DND-41 (cell line): ENCODE measurements around the gene SCPEP1.
"Not testable (repeated sequence)": the region's sequence is repeated elsewhere in the genome, so short reads cannot be mapped to it uniquely, and the experiment has no call there.

ENCODE experiments used
- ATAC-seq: fragments of 200-7000 bp; cut with Tn5 transposase; 3 replicates; pipeline ENCODE4 v1.9.1; 2021; ENCODE audit warnings: low read depth; ENCODE audit not compliant: insufficient read depth
- DNase-seq: peaks from one replicate; pipeline ENCODE4 v3.0.0-alpha.2; 2020
- H2AFZ ChIP-seq: 2 replicates; pipeline ENCODE4 v1.6.0; 2012; ENCODE audit warnings: low read depth, low read length
- H3K27ac ChIP-seq: 2 replicates; pipeline ENCODE4 v1.5.1; 2012; ENCODE audit warnings: low read length, inconsistent platforms
- H3K27me3 ChIP-seq: fragments of 200-600 bp; sonication (generic); 2 replicates; pipeline ENCODE4 v1.6.0; 2012; ENCODE audit warnings: low read length, mild to moderate bottlenecking, inconsistent platforms; ENCODE audit not compliant: insufficient read depth, poor library complexity
- H3K36me3 ChIP-seq: 2 replicates; pipeline ENCODE4 v1.5.1; 2012; ENCODE audit warnings: low read length, inconsistent platforms; ENCODE audit not compliant: insufficient read depth
- H3K4me1 ChIP-seq: 2 replicates; pipeline ENCODE4 v1.5.1; 2012; ENCODE audit warnings: mild to moderate bottlenecking, low read length; ENCODE audit not compliant: insufficient read depth
- H3K4me2 ChIP-seq: 2 replicates; pipeline ENCODE4 v1.6.0; 2012; ENCODE audit warnings: mild to moderate bottlenecking, moderate library complexity, low read length, inconsistent platforms; ENCODE audit not compliant: insufficient read depth
- H3K4me3 ChIP-seq, 2 experiments: fragments of 200-600 bp in 1 of 2; shearing (Covaris generic) in 1 of 2; 2 replicates each; pipeline ENCODE4 v1.5.1; 2012 to 2016; ENCODE audit warnings: inconsistent platforms in 2 of 2, low read length in 2 of 2, mild to moderate bottlenecking in 2 of 2, low read depth in 1 of 2, moderate library complexity in 1 of 2
- H3K79me2 ChIP-seq: 2 replicates; pipeline ENCODE4 v1.6.0; 2012; ENCODE audit warnings: low read length, inconsistent platforms; ENCODE audit not compliant: insufficient read depth
- H3K9ac ChIP-seq: 2 replicates; pipeline ENCODE4 v1.6.0; 2012; ENCODE audit warnings: low read depth, mild to moderate bottlenecking, inconsistent platforms, low read length, moderate library complexity
- H3K9me3 ChIP-seq: 2 replicates; pipeline ENCODE4 v1.5.1; 2012; ENCODE audit warnings: low read length, moderate library complexity, mild to moderate bottlenecking, inconsistent platforms; ENCODE audit not compliant: insufficient read depth, severe bottlenecking
- H4K20me1 ChIP-seq: 2 replicates; pipeline ENCODE4 v1.6.0; 2012; ENCODE audit warnings: low read length; ENCODE audit not compliant: insufficient read depth
- EZH2 ChIP-seq: IDR thresholded peaks from 3 replicates; pipeline ENCODE4 v1.6.1; 2012; ENCODE audit warnings: borderline replicate concordance, low read depth, mild to moderate bottlenecking, moderate library complexity, low read length, inconsistent platforms; ENCODE audit not compliant: severe bottlenecking
- TF ChIP-seq, protein P1 (sequence below): IDR thresholded peaks from 2 replicates; pipeline ENCODE4 v1.5.1; 2012; ENCODE audit warnings: borderline replicate concordance, low read length, moderate library complexity, mild to moderate bottlenecking; ENCODE audit not compliant: poor library complexity, severe bottlenecking; ENCODE audit errors: extremely low read depth

Gene SCPEP1

DNA sequence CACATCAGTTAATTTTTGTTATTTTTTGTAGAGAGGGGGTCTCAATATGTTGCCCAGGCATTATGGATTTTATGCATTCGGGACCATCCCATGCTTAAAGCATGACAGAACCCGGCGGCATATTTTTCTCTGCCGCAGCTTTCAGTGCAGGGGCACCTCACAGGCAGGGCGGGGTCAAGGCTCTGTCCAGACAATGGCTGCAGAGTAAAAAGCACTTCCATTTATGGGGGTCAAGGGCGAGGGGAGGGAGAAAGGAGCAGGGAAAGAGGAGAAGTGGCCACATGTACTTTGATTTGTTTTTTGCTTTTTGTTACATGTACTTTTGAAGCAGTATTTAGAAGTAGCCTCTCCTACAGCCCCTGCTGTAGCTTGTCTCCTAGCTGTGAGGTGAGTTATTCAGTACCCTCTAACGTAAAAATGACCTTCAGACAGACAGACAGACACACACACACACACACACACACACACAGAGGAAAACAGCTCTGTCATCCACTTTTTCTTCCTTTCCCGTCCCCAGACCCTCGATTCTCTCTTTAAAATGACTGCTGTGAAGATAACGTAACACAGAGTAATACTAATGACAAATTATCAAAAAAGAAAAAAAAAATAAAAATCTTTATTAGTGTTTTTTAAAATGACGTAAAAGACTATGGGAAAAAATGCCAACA is 856 bp upstream of the SCPEP1 start:
- DNase-seq = no peak
- no peak overlapping the region for H3K27ac ChIP-seq
- no peaks in the 10 kb centered on the region for H4K20me1 ChIP-seq
- H3K4me3 ChIP-seq = peak overlapping the region; percentile 86 to 99; a peak in 3 of 4 replicates
- peaks cover 1% of the 10 kb centered on the region for H3K9me3 ChIP-seq
- H3K9ac ChIP-seq = peak overlapping the region; percentile 56
- H3K27me3 ChIP-seq = peaks cover 5% of the 10 kb centered on the region
- H3K4me1 ChIP-seq = peaks cover 29% of the 10 kb centered on the region
- H3K36me3 ChIP-seq = peaks cover 5% of the 10 kb centered on the region; the same call in 1 of the 2 replicates
- H3K79me2 ChIP-seq = no peaks in the 10 kb centered on the region; the same call in 1 of the 2 replicates
- ATAC-seq = no peak
- H3K4me2 ChIP-seq = peak overlapping the region; percentile 94
- TF ChIP-seq, protein P1, sequence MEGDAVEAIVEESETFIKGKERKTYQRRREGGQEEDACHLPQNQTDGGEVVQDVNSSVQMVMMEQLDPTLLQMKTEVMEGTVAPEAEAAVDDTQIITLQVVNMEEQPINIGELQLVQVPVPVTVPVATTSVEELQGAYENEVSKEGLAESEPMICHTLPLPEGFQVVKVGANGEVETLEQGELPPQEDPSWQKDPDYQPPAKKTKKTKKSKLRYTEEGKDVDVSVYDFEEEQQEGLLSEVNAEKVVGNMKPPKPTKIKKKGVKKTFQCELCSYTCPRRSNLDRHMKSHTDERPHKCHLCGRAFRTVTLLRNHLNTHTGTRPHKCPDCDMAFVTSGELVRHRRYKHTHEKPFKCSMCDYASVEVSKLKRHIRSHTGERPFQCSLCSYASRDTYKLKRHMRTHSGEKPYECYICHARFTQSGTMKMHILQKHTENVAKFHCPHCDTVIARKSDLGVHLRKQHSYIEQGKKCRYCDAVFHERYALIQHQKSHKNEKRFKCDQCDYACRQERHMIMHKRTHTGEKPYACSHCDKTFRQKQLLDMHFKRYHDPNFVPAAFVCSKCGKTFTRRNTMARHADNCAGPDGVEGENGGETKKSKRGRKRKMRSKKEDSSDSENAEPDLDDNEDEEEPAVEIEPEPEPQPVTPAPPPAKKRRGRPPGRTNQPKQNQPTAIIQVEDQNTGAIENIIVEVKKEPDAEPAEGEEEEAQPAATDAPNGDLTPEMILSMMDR = no peak
- no peak for TF ChIP-seq EZH2
- peak overlapping the region; percentile 60; the same call in 1 of the 2 replicates for H2AFZ ChIP-seq

DNA sequence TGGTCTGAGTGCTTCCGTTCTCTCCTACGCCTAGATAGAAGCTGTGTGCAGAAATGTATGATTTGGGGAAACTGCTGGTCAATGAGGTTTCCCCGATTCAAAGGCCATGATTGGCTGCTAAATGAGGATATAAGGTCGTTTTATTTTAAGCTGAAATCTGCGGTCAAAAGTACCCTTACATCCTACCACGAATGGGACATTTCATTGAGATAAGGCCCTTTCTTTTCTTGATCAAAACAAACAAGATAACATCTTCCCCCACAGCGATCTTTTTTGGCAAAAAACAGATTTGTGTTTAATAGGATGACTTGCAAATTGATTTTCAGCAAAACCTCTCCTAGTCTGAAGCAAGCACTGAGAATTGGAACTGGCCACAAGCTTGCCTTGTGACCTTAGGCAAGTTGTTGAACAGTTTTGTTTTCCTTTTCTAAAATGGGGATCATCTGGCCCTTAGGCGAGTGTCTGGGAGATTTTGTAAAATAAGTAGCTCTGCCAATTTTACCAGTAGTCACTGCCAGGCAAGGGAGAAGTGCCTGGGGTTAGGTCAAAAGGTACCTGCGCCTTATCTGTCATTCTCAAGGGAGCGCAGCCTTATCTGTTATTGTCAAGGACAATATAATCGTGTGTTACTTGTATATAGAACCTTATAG is 635 bp downstream of the SCPEP1 start:
- peak overlapping the region; percentile 94 for H3K4me2 ChIP-seq
- H3K4me3 ChIP-seq = peak overlapping the region; percentile 86 to 99
- DNase-seq (no peak), ATAC-seq (no peak)
- peak overlapping the region; percentile 99 for H2AFZ ChIP-seq
- H3K27ac ChIP-seq = peak overlapping the region; percentile 70; the same call in 1 of the 2 replicates
- no peaks in the 10 kb centered on the region for H4K20me1 ChIP-seq
- peaks cover 9% of the 10 kb centered on the region; the same call in 1 of the 2 replicates for H3K36me3 ChIP-seq
- peaks cover 5% of the 10 kb centered on the region for H3K27me3 ChIP-seq
- peak overlapping the region; percentile 56 for H3K9ac ChIP-seq
- TF ChIP-seq, protein P1 = no peak
- TF ChIP-seq EZH2 = no peak
- H3K9me3 ChIP-seq = no peaks in the 10 kb centered on the region
- H3K79me2 ChIP-seq = no peaks in the 10 kb centered on the region; the same call in 1 of the 2 replicates
- peaks cover 29% of the 10 kb centered on the region for H3K4me1 ChIP-seq

DNA sequence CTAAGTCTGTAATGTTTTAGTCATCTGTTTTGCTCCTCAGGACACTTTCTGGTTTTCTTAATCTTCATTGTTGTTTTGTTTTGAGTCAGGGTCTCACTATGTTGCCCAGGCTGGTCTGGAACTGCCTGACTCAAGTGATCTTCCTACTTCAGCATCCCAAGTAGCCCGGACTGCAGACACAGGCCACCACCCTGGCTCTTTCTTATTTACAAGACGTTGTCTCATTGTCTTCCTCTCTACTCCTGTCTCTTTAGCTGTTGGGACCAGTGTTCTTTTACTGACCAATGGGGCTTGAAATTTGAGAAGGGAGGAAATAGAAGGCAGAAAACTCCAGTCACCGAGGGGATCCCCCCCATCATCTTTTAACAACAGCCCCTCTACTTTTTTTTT is 1.2 kb downstream of the SCPEP1 start:
- Histone ChIP-seq H3K4me2 (peak overlapping the region; percentile 94), H3K9me3 (no peaks in the 10 kb centered on the region), H3K4me1 (peaks cover 29% of the 10 kb centered on the region), H2AFZ (peak overlapping the region; percentile 99), H3K9ac (peak overlapping the region; percentile 56; the same call in 1 of the 2 replicates), H3K27ac (no peak overlapping the region), H4K20me1 (no peaks in the 10 kb centered on the region), H3K27me3 (peaks cover 5% of the 10 kb centered on the region), H3K4me3 (peak overlapping the region in 1 of 2 experiments; percentile 99; a peak in 2 of 4 replicates), H3K79me2 (no peaks in the 10 kb centered on the region; the same call in 1 of the 2 replicates), H3K36me3 (peaks cover 9% of the 10 kb centered on the region; the same call in 1 of the 2 replicates)
- ATAC-seq (no peak), DNase-seq (no peak)
- TF ChIP-seq, protein P1 = no peak
- TF ChIP-seq EZH2 = no peak

DNA sequence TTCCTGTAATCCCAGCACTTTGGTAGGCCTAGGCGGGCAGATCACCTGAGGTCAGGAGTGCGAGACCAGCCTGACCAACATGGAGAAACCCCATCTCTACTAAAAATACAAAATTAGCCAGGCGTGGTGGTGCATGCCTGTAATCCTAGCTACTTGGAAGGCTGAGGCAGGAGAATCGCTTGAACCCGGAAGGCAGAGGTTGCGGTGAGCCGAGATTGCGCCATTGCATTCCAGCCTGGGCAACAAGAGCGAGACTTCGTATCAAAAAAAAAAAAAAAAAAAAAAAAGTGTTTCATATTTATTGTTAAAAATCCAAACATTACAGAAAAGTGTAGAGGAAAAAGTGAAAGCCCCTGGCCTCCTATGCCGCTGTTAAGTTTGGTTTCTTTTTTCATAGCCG is 2.6 kb downstream of the SCPEP1 start:
- not testable (repeated sequence) for H3K4me2 ChIP-seq

More for the DNA sequence above, 2.6 kb downstream of the SCPEP1 start:
- not testable (repeated sequence) for ATAC-seq, H4K20me1 ChIP-seq, H3K4me3 ChIP-seq, H3K79me2 ChIP-seq, H2AFZ ChIP-seq, H3K9me3 ChIP-seq, DNase-seq, H3K27me3 ChIP-seq, H3K9ac ChIP-seq, H3K27ac ChIP-seq
- Histone ChIP-seq H3K4me1 (peaks cover 29% of the 10 kb centered on the region), H3K36me3 (peaks cover 12% of the 10 kb centered on the region)
